HuH-7.5 (cell line): ENCODE results near the gene UBE2K.
"Not testable (repeated sequence)": the region's sequence is repeated elsewhere in the genome, so short reads cannot be mapped to it uniquely, and the experiment has no call there.

Experiments used
- DNase-seq: peaks from one replicate; pipeline ENCODE4 v3.0.0; 2011; ENCODE audit warnings: low spot score

The UBE2K gene

GRCh38 chr4:39697740-39698423 lies at the start of gene UBE2K:
Gene UBE2K, plus strand, starts transcription at chr4:39698136. Its CDS starts 192 bp downstream, at chr4:39698328.
- DNase-seq = peak; percentile 77

GRCh38 chr4:39648213-39648612 lies 49.7 kb upstream of the UBE2K start:
- DNase-seq = no peak

GRCh38 chr4:39648827-39649558 lies 48.9 kb upstream of the UBE2K start:
- DNase-seq = no peak

GRCh38 chr4:39649639-39650265 lies 48.2 kb upstream of the UBE2K start:
- DNase-seq = no peak

- not testable (repeated sequence) for DNase-seq
These were observed 46.4 kb upstream of the UBE2K start for GRCh38 chr4:39651586-39651985.

- no peak for DNase-seq
These were observed 42.7 kb upstream of the UBE2K start for GRCh38 chr4:39655211-39655610.

GRCh38 chr4:39655876-39656275 lies 42.1 kb upstream of the UBE2K start:
- no peak for DNase-seq

GRCh38 chr4:39656638-39657037 lies 41.3 kb upstream of the UBE2K start:
- DNase-seq = not testable (repeated sequence)

- DNase-seq = no peak
These were observed 40.5 kb upstream of the UBE2K start for GRCh38 chr4:39657465-39657864.

- DNase-seq = no peak
These were observed 39.2 kb upstream of the UBE2K start for GRCh38 chr4:39658756-39659155.

- no peak for DNase-seq
These were observed 37.9 kb upstream of the UBE2K start for GRCh38 chr4:39660045-39660444.

GRCh38 chr4:39660757-39661156 lies 37.2 kb upstream of the UBE2K start:
- no peak for DNase-seq

GRCh38 chr4:39662683-39663082 lies 35.3 kb upstream of the UBE2K start:
- DNase-seq = no peak

- DNase-seq = no peak
These were observed 32.9 kb upstream of the UBE2K start for GRCh38 chr4:39664828-39665731.

- no peak for DNase-seq
These were observed 30.2 kb upstream of the UBE2K start for GRCh38 chr4:39667706-39668105.

GRCh38 chr4:39668887-39669286 lies 29.0 kb upstream of the UBE2K start:
- DNase-seq = no peak

GRCh38 chr4:39670296-39670695 lies 27.6 kb upstream of the UBE2K start:
- DNase-seq = not testable (repeated sequence)

- DNase-seq = not testable (repeated sequence)
These were observed 22.3 kb upstream of the UBE2K start for GRCh38 chr4:39675681-39676080.

- not testable (repeated sequence) for DNase-seq
These were observed 16.9 kb upstream of the UBE2K start for GRCh38 chr4:39681003-39681402.

- DNase-seq = no peak
These were observed 15.8 kb upstream of the UBE2K start for GRCh38 chr4:39682138-39682537.

- DNase-seq = no peak
These were observed 11.9 kb upstream of the UBE2K start for GRCh38 chr4:39685990-39686389.

- DNase-seq = no peak
These were observed 10.9 kb upstream of the UBE2K start for GRCh38 chr4:39687014-39687413.
